HCT116 (cell line): ENCODE data around the gene SRPK2. TPM values are rescaled to one million over a fixed set of nuclear protein-coding genes. Genes with fewer than 3 reads are reported as not detected.

ENCODE experiments used
- ATAC-seq: fragments of 200-7000 bp; cut with Tn5 transposase; 2 replicates; pipeline ENCODE4 v1.9.1; 2020; ENCODE audit warnings: mild to moderate bottlenecking, moderate library complexity
- BruUV-seq: library from RNA; stranded (reverse); fragments of 400-500 nt; replicated peaks from 2 replicates; lab custom pipeline; 2021; lab: Mats Ljungman, UMichigan
- CTCF ChIA-PET: fragments of 300-600 bp; sonication (Branson Sonifier 250); formaldehyde crosslinking; loops from one replicate; lab custom pipeline; 2021; ENCODE audit warnings: antibody characterized with exemption; lab: Charles Lee
- POLR2A ChIA-PET: fragments of 300-600, 350-600 bp; sonication (Branson Sonifier 250); formaldehyde crosslinking; loops from one replicate; lab custom pipeline; 2021; ENCODE audit warnings: antibody characterized with exemption; lab: Charles Lee
- RAD21 ChIA-PET, 2 experiments: fragments of 300-600 bp; sonication (Branson Sonifier 250); formaldehyde crosslinking; loops; one replicate each; lab custom pipeline; 2023; ENCODE audit warnings: low total read pairs in 2 of 2; ENCODE audit not compliant: uncharacterized antibody in 2 of 2, unreplicated experiment in 2 of 2, low non-redundant PET in 1 of 2; lab: Charles Lee
- DNase-seq: peaks from one replicate; pipeline ENCODE4 v3.0.0-alpha.2; 2010; ENCODE audit warnings: low read depth, low spot score
- H2AFZ ChIP-seq: fragments of 200-600 bp; shearing (Covaris generic), sonication (generic); 2 replicates; pipeline ENCODE4 v1.6.1; 2017; ENCODE audit warnings: low read depth, mixed run types, mixed read lengths, antibody characterized with exemption, low read length; ENCODE audit not compliant: poor library complexity, severe bottlenecking
- H3K27ac ChIP-seq: 2 replicates; pipeline ENCODE4 v1.5.1; 2012; ENCODE audit warnings: low read depth, low read length
- H3K27me3 ChIP-seq: fragments of 200-600 bp; sonication (generic); 2 replicates; pipeline ENCODE4 v1.6.1; 2016; ENCODE audit warnings: mixed run types, low read length, mixed read lengths; ENCODE audit not compliant: insufficient read depth
- H3K36me3 ChIP-seq, 2 experiments: fragments of 200-500 bp in 1 of 2; fragments of 200-600 bp in 1 of 2; sonication (Bioruptor generic) in 1 of 2; sonication (generic) in 1 of 2; 2 replicates each; pipeline versions ENCODE4 v1.5.1 to v1.6.1; 2014 to 2016; ENCODE audit warnings: low read length in 2 of 2, inconsistent platforms in 1 of 2, mixed read lengths in 1 of 2, mixed run types in 1 of 2; ENCODE audit not compliant: insufficient read depth in 2 of 2, control insufficient read depth in 1 of 2
- H3K4me1 ChIP-seq, 2 experiments: fragments of 200-600 bp in 1 of 2; sonication (generic) in 1 of 2; 2 replicates each; pipeline versions ENCODE4 v1.5.1 to v1.6.1; 2012 to 2017; ENCODE audit warnings: low read length in 2 of 2, inconsistent platforms in 1 of 2, mild to moderate bottlenecking in 1 of 2, mixed read lengths in 1 of 2, mixed run types in 1 of 2, moderate library complexity in 1 of 2; ENCODE audit not compliant: insufficient read depth in 2 of 2, control insufficient read depth in 1 of 2
- H3K4me2 ChIP-seq: fragments of 200-600 bp; sonication (generic); 2 replicates; pipeline ENCODE4 v1.6.1; 2017; ENCODE audit warnings: mixed run types, low read length, mixed read lengths
- H3K4me3 ChIP-seq, 2 experiments: fragments of 200-600 bp in 1 of 2; sonication (generic) in 1 of 2; replicated peaks in 1 of 2; 2 replicates each; pipeline ENCODE4 v1.5.1; 2011 to 2016; ENCODE audit warnings: low read length in 2 of 2, control low read depth in 1 of 2, low read depth in 1 of 2, mild to moderate bottlenecking in 1 of 2, mixed read lengths in 1 of 2, mixed run types in 1 of 2
- H3K79me2 ChIP-seq: fragments of 200-600 bp; sonication (generic); 2 replicates; pipeline ENCODE4 v1.6.1; 2017; ENCODE audit warnings: mild to moderate bottlenecking, mixed run types, low read length, moderate library complexity, mixed read lengths; ENCODE audit not compliant: insufficient read depth
- H3K9ac ChIP-seq: fragments of 200-600 bp; sonication (generic); 2 replicates; pipeline ENCODE4 v1.6.1; 2016; ENCODE audit warnings: low read length, mixed read lengths
- H3K9me2 ChIP-seq: fragments of 200-600 bp; sonication (generic), shearing (Covaris generic); 2 replicates; pipeline ENCODE4 v1.6.1; 2017; ENCODE audit warnings: mixed run types, mild to moderate bottlenecking, moderate library complexity; ENCODE audit not compliant: insufficient read depth
- H3K9me3 ChIP-seq, 2 experiments: fragments of 200-500 bp in 1 of 2; fragments of 200-600 bp in 1 of 2; sonication (Bioruptor generic) in 1 of 2; sonication (generic) in 1 of 2; 2 replicates each; pipeline ENCODE4 v1.6.1; 2014 to 2017; ENCODE audit warnings: low read length in 2 of 2, mixed read lengths in 2 of 2, inconsistent platforms in 1 of 2, low read depth in 1 of 2, mild to moderate bottlenecking in 1 of 2, mixed run types in 1 of 2, moderate library complexity in 1 of 2; ENCODE audit not compliant: control insufficient read depth in 1 of 2, insufficient read depth in 1 of 2
- H4K20me1 ChIP-seq: fragments of 200-600 bp; sonication (generic), shearing (Covaris generic); 2 replicates; pipeline ENCODE4 v1.6.1; 2017; ENCODE audit warnings: mixed run types, mild to moderate bottlenecking, moderate library complexity; ENCODE audit not compliant: insufficient read depth
- CBX3 ChIP-seq: IDR thresholded peaks from 2 replicates; pipeline ENCODE4 v1.6.1; 2012; ENCODE audit warnings: low read depth
- EGR1 ChIP-seq: IDR thresholded peaks from 2 replicates; pipeline ENCODE4 v1.6.1; 2012; ENCODE audit warnings: low read depth
- ELF1 ChIP-seq: IDR thresholded peaks from 2 replicates; pipeline ENCODE4 v1.6.1; 2012; ENCODE audit warnings: low read depth, borderline replicate concordance
- EZH2 ChIP-seq: fragments of 200-600 bp; sonication (generic); IDR thresholded peaks from 2 replicates; pipeline ENCODE4 v1.6.1; 2017; ENCODE audit warnings: antibody characterized with exemption, mixed run types
- EZH2phosphoT487 ChIP-seq: fragments of 200-600 bp; IDR thresholded peaks from 2 replicates; pipeline ENCODE4 v1.6.1; 2018; ENCODE audit warnings: antibody characterized with exemption, borderline replicate concordance
- FOSL1 ChIP-seq: IDR thresholded peaks from 2 replicates; pipeline ENCODE4 v1.6.1; 2012; ENCODE audit warnings: low read depth
- POLR2AphosphoS5 ChIP-seq: IDR thresholded peaks from 2 replicates; pipeline ENCODE4 v1.6.1; 2011; ENCODE audit warnings: mild to moderate bottlenecking, low read depth, low read length, moderate library complexity
- YY1 ChIP-seq: IDR thresholded peaks from 2 replicates; pipeline ENCODE4 v1.6.1; 2011; ENCODE audit warnings: low read length, low read depth, moderate library complexity, mild to moderate bottlenecking; ENCODE audit not compliant: insufficient replicate concordance; ENCODE audit errors: extremely low read depth
- ZNF274 ChIP-seq: fragments of 200-500 bp; sonication (Bioruptor generic); IDR thresholded peaks from 2 replicates; pipeline ENCODE4 v1.6.1; 2014; ENCODE audit warnings: mild to moderate bottlenecking, low read depth, low read length, inconsistent platforms
- intact Hi-C: fragments of 100-400 bp; cut with micrococcal nuclease; formaldehyde crosslinking; loops from 2 replicates; pipeline ENCODE4 v1.10.0; 2022
- total RNA-seq: library from RNA; stranded (reverse); gene quantifications from one replicate; pipeline ENCODE4 v1.2.1, GENCODE V29; 2021; ENCODE audit not compliant: unreplicated experiment
- TF ChIP-seq, protein P1 (sequence below): IDR thresholded peaks from 2 replicates; pipeline ENCODE4 v1.6.1; 2011; ENCODE audit warnings: mild to moderate bottlenecking, low read length, moderate library complexity; ENCODE audit not compliant: insufficient replicate concordance; ENCODE audit errors: extremely low read depth
- TF ChIP-seq, protein P2 (sequence below): IDR thresholded peaks from 2 replicates; pipeline ENCODE4 v1.6.1; 2012; ENCODE audit warnings: low read depth

Gene SRPK2
- total RNA-seq, 1 experiment from 2014 or later = 37.4 TPM

DNA sequence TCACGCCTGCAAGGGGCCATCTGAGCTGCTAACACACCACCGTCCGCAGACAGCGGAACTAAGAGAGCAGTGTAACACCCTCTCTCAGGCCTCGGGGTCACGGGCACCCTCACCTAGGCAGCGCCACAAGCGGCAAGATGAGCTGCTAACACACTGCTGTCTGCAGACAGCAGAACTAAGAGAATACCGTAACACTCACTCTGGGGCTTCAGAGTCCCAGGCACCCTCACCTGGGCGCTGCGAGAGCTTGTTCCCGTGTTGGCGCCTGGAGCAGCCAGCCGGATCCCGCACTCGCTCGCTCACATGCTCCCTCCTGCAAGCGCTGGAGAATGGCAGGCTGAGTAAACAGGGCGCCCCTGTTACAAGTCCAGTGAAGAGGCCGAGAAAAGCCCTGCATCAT, 160.2 kb downstream of the SRPK2 start:
- H2AFZ ChIP-seq = no peak overlapping the region
- no peaks in the 10 kb centered on the region for H3K27me3 ChIP-seq
- intact Hi-C loops = no loop called here
- no peak for ATAC-seq
- no peak for TF ChIP-seq YY1
- TF ChIP-seq CBX3 = no peak
- no peak for TF ChIP-seq EGR1
- no peak for TF ChIP-seq EZH2phosphoT487
- TF ChIP-seq ZNF274 = no peak
- TF ChIP-seq FOSL1 = no peak
- TF ChIP-seq, protein P1, sequence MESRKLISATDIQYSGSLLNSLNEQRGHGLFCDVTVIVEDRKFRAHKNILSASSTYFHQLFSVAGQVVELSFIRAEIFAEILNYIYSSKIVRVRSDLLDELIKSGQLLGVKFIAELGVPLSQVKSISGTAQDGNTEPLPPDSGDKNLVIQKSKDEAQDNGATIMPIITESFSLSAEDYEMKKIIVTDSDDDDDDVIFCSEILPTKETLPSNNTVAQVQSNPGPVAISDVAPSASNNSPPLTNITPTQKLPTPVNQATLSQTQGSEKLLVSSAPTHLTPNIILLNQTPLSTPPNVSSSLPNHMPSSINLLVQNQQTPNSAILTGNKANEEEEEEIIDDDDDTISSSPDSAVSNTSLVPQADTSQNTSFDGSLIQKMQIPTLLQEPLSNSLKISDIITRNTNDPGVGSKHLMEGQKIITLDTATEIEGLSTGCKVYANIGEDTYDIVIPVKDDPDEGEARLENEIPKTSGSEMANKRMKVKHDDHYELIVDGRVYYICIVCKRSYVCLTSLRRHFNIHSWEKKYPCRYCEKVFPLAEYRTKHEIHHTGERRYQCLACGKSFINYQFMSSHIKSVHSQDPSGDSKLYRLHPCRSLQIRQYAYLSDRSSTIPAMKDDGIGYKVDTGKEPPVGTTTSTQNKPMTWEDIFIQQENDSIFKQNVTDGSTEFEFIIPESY = no peak
- no peak for TF ChIP-seq EZH2
- TF ChIP-seq, protein P2, sequence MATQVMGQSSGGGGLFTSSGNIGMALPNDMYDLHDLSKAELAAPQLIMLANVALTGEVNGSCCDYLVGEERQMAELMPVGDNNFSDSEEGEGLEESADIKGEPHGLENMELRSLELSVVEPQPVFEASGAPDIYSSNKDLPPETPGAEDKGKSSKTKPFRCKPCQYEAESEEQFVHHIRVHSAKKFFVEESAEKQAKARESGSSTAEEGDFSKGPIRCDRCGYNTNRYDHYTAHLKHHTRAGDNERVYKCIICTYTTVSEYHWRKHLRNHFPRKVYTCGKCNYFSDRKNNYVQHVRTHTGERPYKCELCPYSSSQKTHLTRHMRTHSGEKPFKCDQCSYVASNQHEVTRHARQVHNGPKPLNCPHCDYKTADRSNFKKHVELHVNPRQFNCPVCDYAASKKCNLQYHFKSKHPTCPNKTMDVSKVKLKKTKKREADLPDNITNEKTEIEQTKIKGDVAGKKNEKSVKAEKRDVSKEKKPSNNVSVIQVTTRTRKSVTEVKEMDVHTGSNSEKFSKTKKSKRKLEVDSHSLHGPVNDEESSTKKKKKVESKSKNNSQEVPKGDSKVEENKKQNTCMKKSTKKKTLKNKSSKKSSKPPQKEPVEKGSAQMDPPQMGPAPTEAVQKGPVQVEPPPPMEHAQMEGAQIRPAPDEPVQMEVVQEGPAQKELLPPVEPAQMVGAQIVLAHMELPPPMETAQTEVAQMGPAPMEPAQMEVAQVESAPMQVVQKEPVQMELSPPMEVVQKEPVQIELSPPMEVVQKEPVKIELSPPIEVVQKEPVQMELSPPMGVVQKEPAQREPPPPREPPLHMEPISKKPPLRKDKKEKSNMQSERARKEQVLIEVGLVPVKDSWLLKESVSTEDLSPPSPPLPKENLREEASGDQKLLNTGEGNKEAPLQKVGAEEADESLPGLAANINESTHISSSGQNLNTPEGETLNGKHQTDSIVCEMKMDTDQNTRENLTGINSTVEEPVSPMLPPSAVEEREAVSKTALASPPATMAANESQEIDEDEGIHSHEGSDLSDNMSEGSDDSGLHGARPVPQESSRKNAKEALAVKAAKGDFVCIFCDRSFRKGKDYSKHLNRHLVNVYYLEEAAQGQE = no peak
- TF ChIP-seq POLR2AphosphoS5 = no peak
- TF ChIP-seq ELF1 = no peak
- H3K9ac ChIP-seq = no peak overlapping the region
- H3K9me2 ChIP-seq = no peaks in the 10 kb centered on the region
- POLR2A ChIA-PET = no interaction called here
- no peak overlapping the region for H3K27ac ChIP-seq
- H3K4me3 ChIP-seq = no peak overlapping the region
- no peaks in the 10 kb centered on the region for H3K9me3 ChIP-seq
- CTCF ChIA-PET = no interaction called here
- no TSS peak for BruUV-seq
- H3K4me2 ChIP-seq = no peak overlapping the region
- peaks cover 27% of the 10 kb centered on the region for H3K79me2 ChIP-seq
- no peak for DNase-seq
- H3K4me1 ChIP-seq = peaks cover 8 to 14% of the 10 kb centered on the region in 2 experiments
- RAD21 ChIA-PET = no interaction called here
- H4K20me1 ChIP-seq = no peaks in the 10 kb centered on the region
- H3K36me3 ChIP-seq = no peaks in the 10 kb centered on the region
